Type B pancreatic cell (in vitro differentiated cells): Measurements from ENCODE around the gene TMEM131L. TPM values are rescaled to one million over a fixed set of nuclear protein-coding genes. Genes with fewer than 3 reads are reported as not detected.
"Not testable (repeated sequence)": the region's sequence is repeated elsewhere in the genome, so short reads cannot be mapped to it uniquely, and the experiment has no call there.

ENCODE experiments used
- DNase-seq: peaks from one replicate; pipeline ENCODE4 v3.0.0; 2021; ENCODE audit warnings: mixed read lengths; ENCODE audit not compliant: unreplicated experiment; ENCODE audit errors: extremely low spot score
- H3K27ac Mint-ChIP-seq: 2 replicates; pipeline ENCODE4 v1.8.0; 2021; ENCODE audit warnings: mild to moderate bottlenecking, mixed read lengths
- H3K27me3 Mint-ChIP-seq: 2 replicates; pipeline ENCODE4 v1.8.0; 2021; ENCODE audit warnings: mixed read lengths
- H3K36me3 Mint-ChIP-seq: 2 replicates; pipeline ENCODE4 v1.8.0; 2021; ENCODE audit warnings: mixed read lengths
- H3K4me1 Mint-ChIP-seq: one replicate; pipeline ENCODE4 v1.8.0; 2021; ENCODE audit warnings: mixed read lengths; ENCODE audit not compliant: unreplicated experiment
- H3K4me3 Mint-ChIP-seq: 2 replicates; pipeline ENCODE4 v1.8.0; 2021; ENCODE audit warnings: mild to moderate bottlenecking, mixed read lengths
- H3K9me3 Mint-ChIP-seq: 2 replicates; pipeline ENCODE4 v1.8.0; 2021; ENCODE audit warnings: mixed read lengths
- total RNA-seq: library from RNA; stranded (reverse); gene quantifications from 2 replicates; pipeline ENCODE4 v1.2.1, GENCODE V29; 2021; ENCODE audit warnings: low replicate concordance
- TF ChIP-seq, protein P1 (sequence below): fragments of 200-600 bp; sonication (generic); conservative IDR thresholded peaks from 2 replicates; pipeline ENCODE4 v1.5.0; 2021; ENCODE audit warnings: antibody characterized with exemption, mild to moderate bottlenecking

TMEM131L gene
- total RNA-seq, 1 donor from 2014 or later, result 21.3 TPM

DNA sequence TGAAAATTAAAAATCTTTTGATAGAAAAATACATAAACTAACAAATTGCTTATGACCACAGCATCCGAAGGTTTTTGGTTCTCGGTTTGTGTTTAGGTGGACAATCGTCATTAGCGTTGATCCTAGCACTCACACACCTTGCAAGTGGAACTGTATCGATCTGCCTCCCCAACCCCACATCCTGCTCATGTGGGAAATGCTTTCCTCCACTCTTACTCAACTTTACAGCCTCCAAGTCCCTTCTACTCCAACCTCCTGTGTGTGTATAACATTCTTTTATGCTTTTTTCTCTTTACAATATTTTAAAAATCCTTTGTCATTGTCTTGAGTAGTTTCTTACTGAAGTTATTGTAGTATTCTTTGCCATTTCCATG, 15.6 kb upstream of the TMEM131L start:
- no peaks in the 10 kb centered on the region for H3K36me3 Mint-ChIP-seq
- H3K4me3 Mint-ChIP-seq, result no peak overlapping the region
- H3K9me3 Mint-ChIP-seq, result peaks cover 4% of the 10 kb centered on the region
- peaks cover 16% of the 10 kb centered on the region for H3K27me3 Mint-ChIP-seq
- no peak for DNase-seq
- H3K27ac Mint-ChIP-seq, result no peak overlapping the region
- TF ChIP-seq, protein P1, sequence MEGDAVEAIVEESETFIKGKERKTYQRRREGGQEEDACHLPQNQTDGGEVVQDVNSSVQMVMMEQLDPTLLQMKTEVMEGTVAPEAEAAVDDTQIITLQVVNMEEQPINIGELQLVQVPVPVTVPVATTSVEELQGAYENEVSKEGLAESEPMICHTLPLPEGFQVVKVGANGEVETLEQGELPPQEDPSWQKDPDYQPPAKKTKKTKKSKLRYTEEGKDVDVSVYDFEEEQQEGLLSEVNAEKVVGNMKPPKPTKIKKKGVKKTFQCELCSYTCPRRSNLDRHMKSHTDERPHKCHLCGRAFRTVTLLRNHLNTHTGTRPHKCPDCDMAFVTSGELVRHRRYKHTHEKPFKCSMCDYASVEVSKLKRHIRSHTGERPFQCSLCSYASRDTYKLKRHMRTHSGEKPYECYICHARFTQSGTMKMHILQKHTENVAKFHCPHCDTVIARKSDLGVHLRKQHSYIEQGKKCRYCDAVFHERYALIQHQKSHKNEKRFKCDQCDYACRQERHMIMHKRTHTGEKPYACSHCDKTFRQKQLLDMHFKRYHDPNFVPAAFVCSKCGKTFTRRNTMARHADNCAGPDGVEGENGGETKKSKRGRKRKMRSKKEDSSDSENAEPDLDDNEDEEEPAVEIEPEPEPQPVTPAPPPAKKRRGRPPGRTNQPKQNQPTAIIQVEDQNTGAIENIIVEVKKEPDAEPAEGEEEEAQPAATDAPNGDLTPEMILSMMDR, result no peak
- H3K4me1 Mint-ChIP-seq, result peaks cover 41% of the 10 kb centered on the region

DNA sequence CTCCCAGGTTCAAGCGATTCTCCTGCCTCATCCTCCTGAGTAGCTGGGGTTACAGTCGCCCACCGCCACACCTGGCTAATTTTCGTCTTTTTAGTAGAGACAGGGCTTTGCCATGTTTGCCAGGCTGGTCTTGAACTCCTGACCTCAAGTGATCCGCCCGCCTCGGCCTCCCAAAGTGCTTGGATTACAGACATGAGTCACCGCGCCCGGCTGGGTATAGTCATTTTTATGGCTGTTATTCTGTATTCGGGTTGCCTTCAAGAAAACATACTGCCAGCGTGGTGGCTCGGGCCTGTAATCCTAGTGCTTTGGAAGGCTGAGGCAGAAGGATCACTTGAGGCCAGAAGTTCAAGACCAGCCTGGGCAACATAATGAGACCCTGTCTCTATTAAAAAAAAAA, 15.0 kb upstream of the TMEM131L start:
- DNase-seq, H3K4me3 Mint-ChIP-seq, H3K36me3 Mint-ChIP-seq, H3K27ac Mint-ChIP-seq, H3K9me3 Mint-ChIP-seq: not testable (repeated sequence)
- Mint-ChIP-seq H3K4me1 (peaks cover 41% of the 10 kb centered on the region), H3K27me3 (peaks cover 16% of the 10 kb centered on the region)

DNA sequence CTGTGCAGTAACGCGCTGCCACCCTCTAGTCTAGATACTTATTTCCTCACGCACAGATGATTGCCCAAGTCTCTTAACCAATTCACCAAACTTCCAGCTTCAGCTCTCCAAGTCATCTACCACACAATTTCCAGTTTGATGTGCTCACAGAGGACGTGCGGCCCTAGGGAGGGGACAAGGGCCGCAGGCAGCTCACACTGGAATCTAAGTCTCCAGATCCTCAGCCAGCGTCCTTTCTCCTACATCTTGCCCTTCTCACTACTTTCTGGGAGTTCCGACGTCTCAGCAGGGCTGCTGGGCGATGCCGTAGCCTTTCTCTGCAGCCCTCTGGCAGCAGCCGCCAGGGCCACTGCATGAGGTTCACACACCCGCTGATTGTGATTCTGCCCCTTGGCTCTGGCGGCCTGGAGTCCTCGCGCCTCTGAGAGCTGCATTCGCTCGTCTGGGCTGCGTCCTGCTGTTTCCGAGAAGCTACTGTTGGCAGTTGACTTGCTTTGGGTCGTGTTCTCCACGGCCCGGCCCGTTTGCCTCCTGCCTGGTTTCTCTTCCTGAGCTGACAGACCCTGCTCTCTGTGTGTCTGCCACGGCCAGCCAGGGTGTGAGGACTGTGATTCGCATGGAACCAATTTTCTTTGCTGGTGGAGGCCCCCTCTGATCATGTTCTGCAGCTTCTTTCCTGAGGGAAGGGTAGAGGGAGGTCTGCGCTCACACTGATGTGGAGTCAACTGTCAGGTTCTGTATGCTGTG, 14.1 kb upstream of the TMEM131L start:
- Mint-ChIP-seq H3K27ac (no peak overlapping the region), H3K4me1 (peaks cover 38% of the 10 kb centered on the region), H3K27me3 (peaks cover 16% of the 10 kb centered on the region), H3K9me3 (peaks cover 4% of the 10 kb centered on the region), H3K4me3 (peak overlapping the region; percentile 13), H3K36me3 (no peaks in the 10 kb centered on the region)
- TF ChIP-seq, protein P1, result no peak
- no peak for DNase-seq

- TF ChIP-seq, protein P1, result no peak
- Mint-ChIP-seq H3K36me3 (no peaks in the 10 kb centered on the region), H3K9me3 (peaks cover 4% of the 10 kb centered on the region), H3K4me3 (no peak overlapping the region), H3K27me3 (peaks cover 16% of the 10 kb centered on the region), H3K27ac (no peak overlapping the region), H3K4me1 (peaks cover 33% of the 10 kb centered on the region)
- DNase-seq, result no peak
Measured at GRCh38 chr4:153452658-153453378, 13.3 kb upstream of the TMEM131L start.

DNA sequence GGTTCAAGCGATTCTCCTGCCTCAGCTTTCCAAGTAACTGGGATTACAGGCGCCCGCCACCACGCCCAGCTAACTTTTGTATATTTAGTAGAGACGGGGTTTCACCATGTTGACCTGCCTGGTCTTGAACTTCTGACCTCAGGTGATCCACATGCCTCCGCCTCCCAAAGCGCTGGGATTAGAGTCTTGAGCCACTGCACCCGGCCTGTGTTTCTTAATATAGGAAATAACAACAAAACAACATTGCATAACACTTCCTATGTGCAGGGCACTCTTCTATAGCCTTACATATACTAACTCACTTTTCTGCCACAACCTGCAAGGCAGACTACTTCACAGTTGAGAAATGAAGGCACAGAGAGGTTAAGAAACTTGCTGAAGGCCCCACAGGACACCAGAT, 12.8 kb upstream of the TMEM131L start:
- Mint-ChIP-seq H3K9me3 (peaks cover 4% of the 10 kb centered on the region), H3K4me1 (peaks cover 27% of the 10 kb centered on the region), H3K4me3 (no peak overlapping the region), H3K27ac (no peak overlapping the region), H3K27me3 (peaks cover 11% of the 10 kb centered on the region), H3K36me3 (no peaks in the 10 kb centered on the region)
- TF ChIP-seq, protein P1, result no peak
- no peak for DNase-seq

GRCh38 chr4:153458969-153459368, 7.2 kb upstream of the TMEM131L start:
- H3K9me3 Mint-ChIP-seq, result no peaks in the 10 kb centered on the region
- no peak overlapping the region for H3K27ac Mint-ChIP-seq
- H3K4me1 Mint-ChIP-seq, result no peaks in the 10 kb centered on the region
- H3K4me3 Mint-ChIP-seq, result no peak overlapping the region
- no peaks in the 10 kb centered on the region for H3K36me3 Mint-ChIP-seq
- DNase-seq, result no peak
- TF ChIP-seq, protein P1, result no peak
- H3K27me3 Mint-ChIP-seq, result peaks cover 11% of the 10 kb centered on the region

DNA sequence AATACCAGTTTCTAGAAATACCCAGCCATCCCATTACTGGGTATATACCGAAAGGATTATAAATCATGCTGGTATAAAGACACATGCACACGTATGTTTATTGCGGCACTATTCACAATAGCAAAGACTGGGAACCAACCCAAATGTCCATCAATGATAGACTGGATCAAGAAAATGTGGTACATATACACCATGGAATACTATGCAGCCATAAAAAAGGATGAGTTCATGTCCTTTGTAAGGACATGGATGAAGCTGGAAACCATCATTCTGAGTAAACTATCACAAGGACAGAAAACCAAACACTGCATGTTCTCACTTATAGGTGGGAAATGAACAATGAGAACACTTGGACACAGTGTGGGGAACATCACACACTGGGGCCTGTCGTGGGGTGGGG, 4.6 kb upstream of the TMEM131L start:
- not testable (repeated sequence) for H3K9me3 Mint-ChIP-seq, H3K27ac Mint-ChIP-seq, H3K4me3 Mint-ChIP-seq, DNase-seq, H3K36me3 Mint-ChIP-seq
- peaks cover 28% of the 10 kb centered on the region for H3K27me3 Mint-ChIP-seq
- H3K4me1 Mint-ChIP-seq, result peaks cover 10% of the 10 kb centered on the region
